Measurements from ENCODE around the gene CIART. TPM values are rescaled to one million over a fixed set of nuclear protein-coding genes. Genes with fewer than 3 reads are reported as not detected.

CIART gene
- total RNA-seq, 1 experiment from 2014 or later = 19.0 TPM

GRCh38 chr1:150288822-150289221 is 6.5 kb downstream of the CIART start:
- H3K4me2 ChIP-seq (ENCODE audit: low read length) = no peak overlapping the region
- no peaks in the 10 kb centered on the region for H3K27me3 ChIP-seq (ENCODE audit: low read length)
- no peak for ATAC-seq
- intact Hi-C loops (cut with micrococcal nuclease) = no loop called here
- peaks cover 8% of the 10 kb centered on the region; the same call in 1 of the 2 replicates for H3K4me1 ChIP-seq (ENCODE audit: insufficient read depth, low read length)
- CTCF ChIA-PET = interaction anchor here (0.5 kb wide), 1 partner anchor 811 kb away, joined by 6 read pairs; no protein-coding TSS in a partner anchor
- POLR2A ChIA-PET (ENCODE audit: unreplicated experiment) = no interaction called here
- H3K9me3 ChIP-seq (ENCODE audit: low read length) = no peaks in the 10 kb centered on the region
- no peak overlapping the region for H3K4me3 ChIP-seq (ENCODE audit: low read length)
- no peak overlapping the region for H3K27ac ChIP-seq (ENCODE audit: low read length)
- no peak for DNase-seq
- H3K9me2 ChIP-seq (replicated peaks; ENCODE audit: low read length) = no peaks in the 10 kb centered on the region
- peaks cover 8% of the 10 kb centered on the region; the same call in 1 of the 2 replicates for H3K36me3 ChIP-seq (ENCODE audit: low read depth, low read length)
- no peaks in the 10 kb centered on the region for H3F3A ChIP-seq (ENCODE audit: low read length, unreplicated experiment)
- TF ChIP-seq EZH2 (IDR thresholded peaks at IDR 0.05; ENCODE audit: low read length, unreplicated experiment) (no peak), CTCF (conservative IDR thresholded peaks at IDR 0.05; ENCODE audit: low read depth, low read length) (no peak), EZH2phosphoT487 (IDR thresholded peaks at IDR 0.05; ENCODE audit: borderline replicate concordance, low read length) (no peak)
- no peak overlapping the region for H2AFZ ChIP-seq (ENCODE audit: low read length)
- no TSS peak for BruUV-seq (replicated peaks)
- H3K79me2 ChIP-seq (ENCODE audit: low read length) = peaks cover 7% of the 10 kb centered on the region
- no peak overlapping the region for H3K9ac ChIP-seq (ENCODE audit: low read length)
- H4K20me1 ChIP-seq (ENCODE audit: low read length) = no peaks in the 10 kb centered on the region

GRCh38 chr1:150293433-150294253 is 11.3 kb downstream of the CIART start, which contains the start of gene MRPS21:
TSS of gene MRPS21 (plus strand) at chr1:150293861. CDS start at chr1:150294367, 506 bp downstream.
- ATAC-seq (peak; percentile 98), DNase-seq (peak; percentile 95)
- Histone ChIP-seq H3K79me2 (ENCODE audit: low read length) (peaks cover 46% of the 10 kb centered on the region), H3K4me3 (ENCODE audit: low read length) (peak within 1 kb of the TSS; percentile 88), H3K36me3 (ENCODE audit: low read depth, low read length) (peaks cover 11% of the 10 kb centered on the region; the same call in 1 of the 2 replicates), H3K9me3 (ENCODE audit: low read length) (no peaks in the 10 kb centered on the region), H3K27me3 (ENCODE audit: low read length) (no peaks in the 10 kb centered on the region), H3K27ac (ENCODE audit: low read length) (peak within 1 kb of the TSS; percentile 41), H3K4me1 (ENCODE audit: insufficient read depth, low read length) (peaks cover 16% of the 10 kb centered on the region), H2AFZ (ENCODE audit: low read length) (peak within 1 kb of the TSS; percentile 79), H3K9me2 (replicated peaks; ENCODE audit: low read length) (no peaks in the 10 kb centered on the region), H4K20me1 (ENCODE audit: low read length) (no peaks in the 10 kb centered on the region), H3K9ac (ENCODE audit: low read length) (peak within 1 kb of the TSS; percentile 87), H3K4me2 (ENCODE audit: low read length) (peak within 1 kb of the TSS; percentile 91), H3F3A (ENCODE audit: low read length, unreplicated experiment) (no peaks in the 10 kb centered on the region)
- BruUV-seq (replicated peaks) = TSS peak; percentile 97
- ChIA-PET CTCF (no interaction called here), POLR2A (ENCODE audit: unreplicated experiment) (no interaction called here)
- no peak for TF ChIP-seq EZH2phosphoT487 (IDR thresholded peaks at IDR 0.05; ENCODE audit: borderline replicate concordance, low read length)
- TF ChIP-seq CTCF (conservative IDR thresholded peaks at IDR 0.05; ENCODE audit: low read depth, low read length) = no peak
- TF ChIP-seq EZH2 (IDR thresholded peaks at IDR 0.05; ENCODE audit: low read length, unreplicated experiment) = no peak
- intact Hi-C loops (cut with micrococcal nuclease) = loop anchor here (1.0 kb wide), 1 partner anchor 11 kb away; the partner anchor contains the start of gene CIART

DNA sequence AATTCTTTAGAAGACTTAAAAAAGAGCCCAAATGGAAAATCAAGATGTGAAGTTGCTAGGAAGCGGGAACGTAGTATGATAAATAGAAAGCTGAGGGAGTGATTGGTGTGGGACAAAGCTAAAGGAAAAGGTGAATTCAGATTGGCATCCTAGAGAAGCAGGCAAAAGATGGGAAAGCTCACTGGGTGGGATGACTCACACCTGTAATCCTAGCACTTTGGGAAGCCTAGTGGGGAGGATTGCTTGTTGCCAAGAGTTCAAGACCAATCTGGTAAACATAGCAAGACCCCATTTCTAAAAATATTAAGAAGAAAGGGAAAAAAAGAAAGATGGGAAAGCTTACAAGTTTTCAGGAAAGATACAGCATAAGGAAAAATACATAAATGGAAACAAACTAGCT is 13.1 kb downstream of the CIART start:
- ATAC-seq = no peak
- Histone ChIP-seq H3K4me3 (ENCODE audit: low read length) (no peak overlapping the region; the same call in 1 of the 2 replicates), H3K27me3 (ENCODE audit: low read length) (no peaks in the 10 kb centered on the region), H3K36me3 (ENCODE audit: low read depth, low read length) (peaks cover 14% of the 10 kb centered on the region), H3K4me2 (ENCODE audit: low read length) (peak overlapping the region; percentile 8; the same call in 1 of the 2 replicates), H2AFZ (ENCODE audit: low read length) (no peak overlapping the region), H4K20me1 (ENCODE audit: low read length) (no peaks in the 10 kb centered on the region), H3F3A (ENCODE audit: low read length, unreplicated experiment) (no peaks in the 10 kb centered on the region), H3K9me3 (ENCODE audit: low read length) (no peaks in the 10 kb centered on the region), H3K9me2 (replicated peaks; ENCODE audit: low read length) (no peaks in the 10 kb centered on the region), H3K79me2 (ENCODE audit: low read length) (peaks cover 59% of the 10 kb centered on the region), H3K27ac (ENCODE audit: low read length) (no peak overlapping the region), H3K4me1 (ENCODE audit: insufficient read depth, low read length) (peaks cover 16% of the 10 kb centered on the region), H3K9ac (ENCODE audit: low read length) (no peak overlapping the region)
- TF ChIP-seq EZH2phosphoT487 (IDR thresholded peaks at IDR 0.05; ENCODE audit: borderline replicate concordance, low read length) (no peak), CTCF (conservative IDR thresholded peaks at IDR 0.05; ENCODE audit: low read depth, low read length) (no peak), EZH2 (IDR thresholded peaks at IDR 0.05; ENCODE audit: low read length, unreplicated experiment) (no peak)
- TSS peak; percentile 5 for BruUV-seq (replicated peaks)
- ChIA-PET CTCF (no interaction called here), POLR2A (ENCODE audit: unreplicated experiment) (no interaction called here)
- DNase-seq = peak; percentile 36
- intact Hi-C loops (cut with micrococcal nuclease) = no loop called here
